ENCODE data around the gene PCDHB12. TPM values are rescaled to one million over a fixed set of nuclear protein-coding genes. Genes with fewer than 3 reads are reported as not detected.

Gene PCDHB12
- polyA plus RNA-seq, 3 donors = not detected

DNA sequence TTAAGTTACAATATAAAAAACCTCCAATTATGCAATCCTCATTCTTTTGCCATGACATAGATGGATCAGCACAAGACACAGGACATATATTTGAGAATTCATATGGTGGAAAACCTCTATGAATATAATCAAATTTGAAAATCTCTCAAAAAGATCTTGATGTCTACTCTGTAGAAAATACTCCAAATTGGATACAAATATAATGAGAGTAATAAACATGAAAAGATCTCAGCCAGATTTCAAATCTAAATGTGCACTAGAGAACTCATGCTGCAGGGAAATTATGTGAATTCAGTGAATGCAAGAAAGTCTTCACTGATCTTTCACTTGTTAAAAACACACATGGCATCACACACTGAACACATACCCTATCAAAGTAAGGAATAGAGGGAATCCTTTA is 50.4 kb downstream of the PCDHB12 start:
- Mint-ChIP-seq H3K36me3 (no peaks in the 10 kb centered on the region), H3K9me3 (peaks cover 16 to 92% (median 80%) of the 10 kb centered on the region in 7 donors), H3K4me3 (no peak overlapping the region), H3K4me1 (no peaks in the 10 kb centered on the region), H3K27me3 (ENCODE audit: low read depth in 3 of 3) (peaks cover 0 to 4% (median 0%) of the 10 kb centered on the region in 3 donors), H3K27ac (no peak overlapping the region)
- no peak overlapping the region for H3K4me3 ChIP-seq (replicated peaks in 1 of 3; ENCODE audit: low read depth in 2 of 3, low read length in 3 of 3)
- no peak for DNase-seq
- H3K9ac ChIP-seq (ENCODE audit: insufficient read depth, low read length, poor library complexity, severe bottlenecking) = no peak overlapping the region
- H3K9me3 ChIP-seq (replicated peaks in 1 of 2; ENCODE audit: control insufficient read depth in 1 of 2, insufficient read depth in 1 of 2, low read length in 2 of 2) = peaks cover 44 to 96% of the 10 kb centered on the region in 2 donors
- no peaks in the 10 kb centered on the region for H3K36me3 ChIP-seq (replicated peaks in 1 of 2; ENCODE audit: control insufficient read depth in 1 of 2, insufficient read depth in 2 of 2, low read length in 2 of 2)
- no peak overlapping the region for H3K27ac ChIP-seq (ENCODE audit: low read depth in 1 of 2, low read length in 2 of 2)
- H2AFZ ChIP-seq (ENCODE audit: insufficient read depth, low read depth, low read length, poor library complexity, severe bottlenecking) = no peak overlapping the region
- H3K4me1 ChIP-seq (ENCODE audit: control insufficient read depth in 1 of 2, insufficient read depth in 2 of 2, low read length in 2 of 2) = no peaks in the 10 kb centered on the region
- intact Hi-C loops (cut with micrococcal nuclease) = no loop called here
- H3K4me2 ChIP-seq (replicated peaks; ENCODE audit: extremely low read depth, low read length, poor library complexity, severe bottlenecking) = no peak overlapping the region
- no peaks in the 10 kb centered on the region for H3K79me2 ChIP-seq (ENCODE audit: insufficient read depth, low read length)
- no peaks in the 10 kb centered on the region for H4K20me1 ChIP-seq (ENCODE audit: insufficient read depth, low read length)
- no peaks in the 10 kb centered on the region for H3K27me3 ChIP-seq (ENCODE audit: control insufficient read depth in 2 of 2, insufficient read depth in 2 of 2, low read length in 2 of 2)
- TF ChIP-seq, protein P1, sequence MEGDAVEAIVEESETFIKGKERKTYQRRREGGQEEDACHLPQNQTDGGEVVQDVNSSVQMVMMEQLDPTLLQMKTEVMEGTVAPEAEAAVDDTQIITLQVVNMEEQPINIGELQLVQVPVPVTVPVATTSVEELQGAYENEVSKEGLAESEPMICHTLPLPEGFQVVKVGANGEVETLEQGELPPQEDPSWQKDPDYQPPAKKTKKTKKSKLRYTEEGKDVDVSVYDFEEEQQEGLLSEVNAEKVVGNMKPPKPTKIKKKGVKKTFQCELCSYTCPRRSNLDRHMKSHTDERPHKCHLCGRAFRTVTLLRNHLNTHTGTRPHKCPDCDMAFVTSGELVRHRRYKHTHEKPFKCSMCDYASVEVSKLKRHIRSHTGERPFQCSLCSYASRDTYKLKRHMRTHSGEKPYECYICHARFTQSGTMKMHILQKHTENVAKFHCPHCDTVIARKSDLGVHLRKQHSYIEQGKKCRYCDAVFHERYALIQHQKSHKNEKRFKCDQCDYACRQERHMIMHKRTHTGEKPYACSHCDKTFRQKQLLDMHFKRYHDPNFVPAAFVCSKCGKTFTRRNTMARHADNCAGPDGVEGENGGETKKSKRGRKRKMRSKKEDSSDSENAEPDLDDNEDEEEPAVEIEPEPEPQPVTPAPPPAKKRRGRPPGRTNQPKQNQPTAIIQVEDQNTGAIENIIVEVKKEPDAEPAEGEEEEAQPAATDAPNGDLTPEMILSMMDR (IDR thresholded peaks at IDR 0.05) = no peak

GRCh38 chr5:141260458-141261237 is 52.1 kb downstream of the PCDHB12 start:
- H3K27ac ChIP-seq (ENCODE audit: low read depth in 1 of 2, low read length in 2 of 2) = no peak overlapping the region
- no peaks in the 10 kb centered on the region for H4K20me1 ChIP-seq (ENCODE audit: insufficient read depth, low read length)
- Mint-ChIP-seq H3K27ac (no peak overlapping the region), H3K36me3 (no peaks in the 10 kb centered on the region), H3K4me1 (no peaks in the 10 kb centered on the region), H3K4me3 (no peak overlapping the region), H3K27me3 (ENCODE audit: low read depth in 3 of 3) (peaks cover 0 to 4% (median 0%) of the 10 kb centered on the region in 3 donors), H3K9me3 (peaks cover 17 to 91% (median 85%) of the 10 kb centered on the region in 7 donors)
- no peak for DNase-seq
- 60% methylated on average over 1 of the region's 5 CpGs for WGBS (ENCODE audit: insufficient coverage)
- H2AFZ ChIP-seq (ENCODE audit: insufficient read depth, low read depth, low read length, poor library complexity, severe bottlenecking) = no peak overlapping the region
- H3K36me3 ChIP-seq (replicated peaks in 1 of 2; ENCODE audit: control insufficient read depth in 1 of 2, insufficient read depth in 2 of 2, low read length in 2 of 2) = no peaks in the 10 kb centered on the region
- H3K27me3 ChIP-seq (ENCODE audit: control insufficient read depth in 2 of 2, insufficient read depth in 2 of 2, low read length in 2 of 2) = no peaks in the 10 kb centered on the region
- peaks cover 47 to 96% of the 10 kb centered on the region in 2 donors for H3K9me3 ChIP-seq (replicated peaks in 1 of 2; ENCODE audit: control insufficient read depth in 1 of 2, insufficient read depth in 1 of 2, low read length in 2 of 2)
- H3K4me3 ChIP-seq (replicated peaks in 1 of 3; ENCODE audit: low read depth in 2 of 3, low read length in 3 of 3) = peak overlapping the region in 1 of 3 experiments; percentile 16
- H3K4me1 ChIP-seq (ENCODE audit: control insufficient read depth in 1 of 2, insufficient read depth in 2 of 2, low read length in 2 of 2) = no peaks in the 10 kb centered on the region
- H3K4me2 ChIP-seq (replicated peaks; ENCODE audit: extremely low read depth, low read length, poor library complexity, severe bottlenecking) = no peak overlapping the region
- TF ChIP-seq, protein P1 (IDR thresholded peaks at IDR 0.05) = no peak
- no peak overlapping the region for H3K9ac ChIP-seq (ENCODE audit: insufficient read depth, low read length, poor library complexity, severe bottlenecking)
- H3K79me2 ChIP-seq (ENCODE audit: insufficient read depth, low read length) = no peaks in the 10 kb centered on the region
- intact Hi-C loops (cut with micrococcal nuclease) = no loop called here

All from CD14-positive monocyte (primary cell).